HAP-1 (cell line): ENCODE data around the gene SCEL.

Experiments
- DNase-seq, 2 experiments: peaks; one replicate each; pipeline ENCODE4 v3.0.0-alpha.2; 2016 to 2020; ENCODE audit warnings: low spot score in 2 of 2
- H3K27me3 ChIP-seq: fragments of 250-450 bp; sonication (Bioruptor Pico); 2 replicates; pipeline ENCODE4 v1.5.1; 2020; ENCODE audit warnings: low read depth, mild to moderate bottlenecking, moderate library complexity
- H3K36me3 ChIP-seq: fragments of 250-450 bp; sonication (Bioruptor Pico); replicated peaks from 2 replicates; pipeline ENCODE4 v1.5.1; 2020; ENCODE audit warnings: mild to moderate bottlenecking
- H3K4me1 ChIP-seq: fragments of 250-450 bp; sonication (Bioruptor Pico); 2 replicates; pipeline ENCODE4 v1.5.1; 2020; ENCODE audit warnings: mild to moderate bottlenecking
- H3K4me3 ChIP-seq: fragments of 250-450 bp; sonication (Bioruptor Pico); 2 replicates; pipeline ENCODE4 v1.5.1; 2020; ENCODE audit warnings: mild to moderate bottlenecking, moderate library complexity
- H3K9me3 ChIP-seq: fragments of 250-450 bp; sonication (Bioruptor Pico); 2 replicates; pipeline ENCODE4 v1.5.1; 2020; ENCODE audit warnings: mild to moderate bottlenecking, moderate library complexity
- in situ Hi-C: fragments of 300-500 bp; cut with MboI; formaldehyde crosslinking; loops from 3 replicates; pipeline ENCODE4 v1.14.3; 2020; ENCODE audit warnings: low sequenced_read_pairs, inconsistent platforms, mixed read lengths

The SCEL gene

DNA sequence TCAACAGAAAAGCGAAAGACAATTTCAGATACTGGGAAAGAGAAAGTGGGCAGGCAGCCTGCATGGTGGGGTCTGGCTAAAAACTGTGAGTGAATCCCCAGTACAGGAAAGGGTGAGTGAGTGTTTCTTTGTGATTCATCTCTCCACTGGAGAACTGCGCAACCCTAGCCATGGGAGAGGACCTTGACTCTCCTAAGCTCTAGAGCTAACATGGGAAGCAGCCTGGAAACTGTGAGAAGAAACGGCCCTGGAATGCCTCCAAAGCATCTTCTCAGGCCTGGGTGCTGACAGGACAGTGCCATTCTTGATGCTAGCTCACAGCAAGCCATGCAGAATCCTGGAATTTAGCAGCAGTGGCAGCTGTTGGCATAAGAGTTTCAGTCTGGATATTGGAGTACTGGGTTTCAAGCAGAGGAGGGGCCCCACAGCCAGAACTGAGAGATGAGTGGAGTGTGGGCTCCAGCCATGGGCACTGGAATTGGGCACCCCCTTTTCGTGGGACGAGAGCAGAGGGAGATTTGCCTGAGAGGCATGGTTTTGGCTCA is 143.3 kb downstream of the SCEL start:
- Histone ChIP-seq H3K4me1 (no peaks in the 10 kb centered on the region), H3K4me3 (no peak overlapping the region), H3K36me3 (no peaks in the 10 kb centered on the region), H3K9me3 (no peaks in the 10 kb centered on the region), H3K27me3 (0 out of 2 replicates have a peak, but pooled peaks cover 3% of the 10 kb centered on the region)
- in situ Hi-C loops: no loop called here
- DNase-seq: no peak

DNA sequence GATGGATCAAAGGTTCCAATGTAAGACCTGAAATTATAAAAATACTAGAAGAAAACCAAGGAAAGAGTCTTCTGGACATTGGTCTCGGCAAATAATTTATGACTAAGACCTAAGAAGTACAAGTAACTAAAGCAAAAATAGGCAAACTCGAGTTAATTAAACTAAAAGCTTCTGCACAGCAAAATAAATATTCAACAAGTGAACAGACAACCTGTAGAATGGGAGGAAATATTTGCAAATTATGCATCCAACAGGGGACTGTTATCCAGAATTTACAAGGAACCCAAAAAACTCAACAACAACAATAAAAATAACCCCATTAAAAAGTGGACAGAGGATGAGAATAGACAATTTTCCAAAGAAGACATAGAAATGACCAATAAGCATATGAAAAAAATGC is 152.3 kb downstream of the SCEL start:
- H3K4me3 ChIP-seq: no peak overlapping the region
- no peaks in the 10 kb centered on the region for H3K4me1 ChIP-seq
- H3K27me3 ChIP-seq: peaks cover 6% of the 10 kb centered on the region
- no peaks in the 10 kb centered on the region for H3K36me3 ChIP-seq
- in situ Hi-C loops: no loop called here
- DNase-seq: no peak
- H3K9me3 ChIP-seq: no peaks in the 10 kb centered on the region

DNA sequence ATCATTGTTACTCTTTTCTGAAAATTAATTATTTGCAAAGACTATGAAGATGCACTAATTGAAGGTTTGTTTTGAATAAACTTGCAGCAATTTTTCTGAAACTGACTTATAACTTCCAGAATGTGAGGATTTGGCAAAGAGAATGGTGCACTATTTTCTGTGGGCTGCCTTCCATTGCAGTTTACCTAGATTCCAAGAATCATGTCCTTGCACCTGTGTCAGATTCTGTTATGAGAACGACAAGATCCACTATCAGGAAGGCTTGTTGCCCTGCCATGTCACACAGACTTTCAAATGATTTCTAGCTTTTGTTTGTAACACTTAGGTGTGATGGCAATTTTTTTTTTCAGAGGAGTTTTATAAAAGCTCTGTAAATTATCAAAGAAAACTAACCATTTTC is 156.4 kb downstream of the SCEL start:
- Histone ChIP-seq H3K4me3 (no peak overlapping the region), H3K27me3 (peaks cover 29% of the 10 kb centered on the region), H3K9me3 (no peaks in the 10 kb centered on the region), H3K36me3 (no peaks in the 10 kb centered on the region), H3K4me1 (peaks cover 9% of the 10 kb centered on the region)
- no peak for DNase-seq
- in situ Hi-C loops: no loop called here

DNA sequence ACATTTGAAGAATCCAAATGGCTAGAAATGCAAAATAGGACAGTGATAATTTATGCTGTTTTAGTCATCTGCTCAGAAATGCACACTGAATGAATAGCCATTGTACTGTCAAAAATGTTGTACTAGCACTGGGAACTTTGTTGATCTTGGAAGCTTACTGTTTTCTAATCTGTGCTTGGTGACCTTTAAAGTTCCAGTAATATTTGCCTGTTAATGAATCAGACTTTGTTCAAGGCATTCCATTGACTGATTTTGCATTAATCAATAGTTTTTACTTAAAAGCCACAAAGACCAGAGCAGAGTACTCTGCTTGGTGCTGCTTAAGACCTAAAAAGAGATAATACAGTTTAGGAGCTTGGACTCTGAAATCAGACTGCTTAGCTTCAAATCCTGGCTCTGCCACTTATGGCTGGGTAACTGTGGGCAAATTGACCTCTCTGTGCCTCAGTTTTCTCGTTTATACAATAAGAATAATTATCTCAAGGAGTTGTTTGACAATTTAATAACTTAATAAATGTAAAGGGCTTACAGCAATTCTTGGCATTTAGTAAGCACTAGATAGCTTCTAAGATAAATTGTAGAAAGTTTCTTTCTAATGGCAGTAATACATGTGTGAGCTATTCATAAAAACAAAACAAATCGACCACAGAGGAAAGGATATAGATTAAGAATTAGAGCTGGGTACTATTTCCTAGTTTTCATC is 157.4 kb downstream of the SCEL start:
- Histone ChIP-seq H3K4me3 (no peak overlapping the region), H3K36me3 (no peaks in the 10 kb centered on the region), H3K4me1 (peaks cover 12% of the 10 kb centered on the region), H3K27me3 (peaks cover 31% of the 10 kb centered on the region), H3K9me3 (no peaks in the 10 kb centered on the region)
- in situ Hi-C loops: no loop called here
- no peak for DNase-seq

DNA sequence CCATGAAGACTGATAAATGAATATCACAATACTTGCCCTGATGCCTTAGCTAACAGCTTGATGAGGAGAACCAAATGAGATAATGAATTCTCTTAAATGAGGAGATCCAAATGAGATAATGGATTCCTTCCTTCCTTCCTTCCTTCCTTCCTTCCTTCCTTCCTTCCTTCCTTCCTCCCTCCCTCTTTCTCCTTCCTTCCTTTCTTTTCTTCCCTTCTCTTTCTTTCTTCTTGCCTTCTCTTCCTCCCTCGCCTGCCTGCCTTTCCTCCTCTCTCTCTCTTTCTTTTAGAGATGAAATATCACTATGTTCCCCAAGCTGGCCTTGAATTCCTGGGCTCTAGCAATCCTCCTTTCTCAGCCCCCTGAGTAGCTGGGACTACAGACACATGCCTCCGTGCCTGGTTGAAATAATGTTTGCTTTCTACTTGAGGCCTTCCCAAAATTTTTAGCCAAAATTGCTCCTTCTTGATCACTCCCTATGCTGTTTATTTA is 158.0 kb downstream of the SCEL start:
- Histone ChIP-seq H3K27me3 (peaks cover 31% of the 10 kb centered on the region), H3K4me1 (peaks cover 12% of the 10 kb centered on the region), H3K4me3 (no peak overlapping the region), H3K36me3 (no peaks in the 10 kb centered on the region), H3K9me3 (no peaks in the 10 kb centered on the region)
- DNase-seq: no peak
- in situ Hi-C loops: no loop called here
